ENCODE measurements around the gene UBE2V1. TPM values are rescaled to one million over a fixed set of nuclear protein-coding genes. Genes with fewer than 3 reads are reported as not detected.

Gene UBE2V1
- total RNA-seq, 1 donor from 2014 or later = 60.0 TPM

DNA sequence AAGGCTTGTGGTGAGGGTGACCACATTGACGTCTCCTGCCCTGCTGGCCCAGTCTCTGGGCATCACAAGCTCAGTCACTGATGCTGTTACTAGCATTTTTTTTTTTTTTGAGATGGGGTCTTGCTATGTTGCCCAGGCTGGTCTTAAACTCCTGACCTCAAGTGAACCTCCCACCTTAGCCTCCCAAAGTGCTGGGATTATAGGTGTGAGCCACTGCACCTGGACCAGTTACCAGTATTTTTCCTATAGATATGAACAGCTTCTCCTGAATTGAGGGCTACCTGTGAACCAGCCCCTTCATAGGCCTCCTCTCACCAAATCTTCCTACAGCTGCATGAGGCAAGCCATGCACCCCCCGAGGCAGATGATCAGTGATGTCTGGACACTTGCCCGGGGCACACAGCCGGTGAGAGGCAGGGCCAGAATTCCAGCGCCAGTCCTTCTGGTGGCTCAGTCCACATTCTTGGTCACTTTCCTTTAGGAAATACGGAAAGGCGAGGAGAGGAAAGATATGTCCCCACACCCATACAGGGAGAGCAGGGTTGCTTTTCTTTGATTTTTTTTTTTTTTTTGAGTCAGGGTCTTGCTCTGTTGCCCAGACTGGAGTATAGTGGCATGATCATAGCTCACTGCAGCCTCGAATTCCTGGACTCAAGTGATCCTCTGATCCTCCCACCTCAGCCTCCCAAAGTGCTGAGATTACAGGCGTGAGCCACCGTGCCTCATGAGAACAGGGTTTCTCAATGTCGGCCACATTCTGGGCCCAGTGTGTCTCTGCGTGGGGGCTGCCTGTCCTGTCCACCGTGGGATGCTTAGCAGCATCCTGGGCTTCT is 50.7 kb downstream of the UBE2V1 start:
- DNase-seq = no peak

DNA sequence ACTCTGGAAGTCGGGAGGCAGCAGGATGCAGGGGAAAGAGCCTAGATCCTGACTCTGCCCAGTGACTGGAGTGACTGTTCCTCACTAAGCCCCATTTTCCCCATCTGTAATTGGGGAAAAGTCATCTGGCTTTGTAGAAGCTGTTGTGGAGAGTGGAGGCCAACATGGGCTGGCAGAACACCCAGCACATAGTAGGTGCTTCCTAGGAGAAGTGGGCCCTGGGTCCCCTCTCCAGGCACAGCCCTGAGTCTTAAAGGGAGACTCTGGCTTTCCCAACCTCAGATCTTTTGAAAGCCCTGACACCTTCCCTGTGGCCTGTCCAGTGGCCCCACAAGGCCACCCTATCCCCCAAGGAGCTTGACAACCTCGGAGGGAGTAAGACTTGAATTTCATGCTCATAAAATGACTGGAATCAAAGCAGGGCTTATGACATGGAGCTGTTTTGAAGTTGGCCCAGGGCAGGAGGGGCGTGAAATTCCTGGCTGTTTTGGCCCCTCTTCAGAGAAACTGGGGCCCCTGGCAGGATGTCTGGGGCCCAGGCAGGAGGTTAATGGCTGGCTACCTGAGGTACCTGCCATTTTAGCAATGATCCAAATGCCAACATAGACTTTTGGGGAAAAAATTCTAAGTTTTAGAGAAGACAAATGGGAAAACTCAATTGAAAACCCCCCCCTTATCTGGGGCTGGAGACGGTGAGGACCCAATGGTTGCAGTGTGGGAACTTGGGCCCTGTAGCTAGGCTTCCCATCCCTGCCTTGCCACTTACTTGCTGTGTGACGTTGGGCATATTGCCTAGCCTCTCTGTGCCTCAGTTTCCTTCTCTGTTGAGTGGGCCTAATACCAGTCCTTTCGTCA is 51.6 kb downstream of the UBE2V1 start:
- no peak for DNase-seq

DNA sequence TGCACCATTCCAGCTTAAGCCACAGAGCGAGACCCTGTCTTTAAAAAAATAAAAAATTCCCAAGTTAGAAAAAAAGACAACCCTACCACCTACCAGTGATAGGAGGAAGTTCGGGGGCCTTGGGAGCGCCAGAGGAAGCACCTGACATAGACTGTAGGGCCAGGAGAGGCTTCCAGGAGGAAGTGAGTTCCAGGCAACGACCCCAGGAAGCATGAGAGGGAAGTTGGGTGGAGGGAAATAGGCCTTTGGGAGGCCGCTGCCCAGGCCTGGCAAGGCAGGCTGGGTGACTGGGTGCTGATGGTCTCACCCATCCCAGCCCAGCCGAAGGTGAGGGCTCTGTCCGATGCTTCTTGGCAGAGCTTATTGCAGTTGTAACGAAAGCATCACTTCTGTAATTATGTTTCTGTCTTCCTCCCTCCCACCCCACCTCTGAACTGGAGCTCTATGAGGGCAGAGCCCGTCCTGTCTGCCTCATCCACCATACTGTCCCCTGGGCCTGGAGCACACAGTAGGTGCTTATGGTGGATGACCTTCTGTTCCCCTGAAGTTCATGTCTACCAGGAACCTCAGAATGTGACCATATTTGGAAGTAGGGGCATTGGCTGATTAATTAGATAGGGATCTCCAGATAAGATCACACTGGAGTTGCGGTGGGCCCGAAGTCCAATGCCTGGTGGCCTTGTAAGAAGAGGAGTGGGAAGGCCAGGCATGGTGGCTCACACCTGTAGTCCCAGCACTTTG is 54.1 kb downstream of the UBE2V1 start:
- DNase-seq = no peak

DNA sequence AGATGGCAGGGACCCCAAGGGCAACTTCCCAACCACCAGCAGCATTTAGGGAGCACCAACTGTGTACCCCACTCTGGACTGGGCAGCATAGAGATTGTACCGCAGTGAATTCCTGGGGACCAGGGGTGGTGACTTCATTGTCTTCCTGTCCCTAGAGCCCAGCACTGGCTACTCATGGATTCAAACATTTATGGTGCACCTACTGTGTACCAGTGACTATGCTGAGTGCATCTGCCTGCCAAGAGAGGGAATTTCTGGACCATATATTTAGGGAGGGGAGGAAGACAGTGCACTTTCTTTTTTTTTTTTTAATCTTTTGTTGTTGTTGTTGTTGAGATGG is 55.3 kb downstream of the UBE2V1 start:
- DNase-seq = no peak

DNA sequence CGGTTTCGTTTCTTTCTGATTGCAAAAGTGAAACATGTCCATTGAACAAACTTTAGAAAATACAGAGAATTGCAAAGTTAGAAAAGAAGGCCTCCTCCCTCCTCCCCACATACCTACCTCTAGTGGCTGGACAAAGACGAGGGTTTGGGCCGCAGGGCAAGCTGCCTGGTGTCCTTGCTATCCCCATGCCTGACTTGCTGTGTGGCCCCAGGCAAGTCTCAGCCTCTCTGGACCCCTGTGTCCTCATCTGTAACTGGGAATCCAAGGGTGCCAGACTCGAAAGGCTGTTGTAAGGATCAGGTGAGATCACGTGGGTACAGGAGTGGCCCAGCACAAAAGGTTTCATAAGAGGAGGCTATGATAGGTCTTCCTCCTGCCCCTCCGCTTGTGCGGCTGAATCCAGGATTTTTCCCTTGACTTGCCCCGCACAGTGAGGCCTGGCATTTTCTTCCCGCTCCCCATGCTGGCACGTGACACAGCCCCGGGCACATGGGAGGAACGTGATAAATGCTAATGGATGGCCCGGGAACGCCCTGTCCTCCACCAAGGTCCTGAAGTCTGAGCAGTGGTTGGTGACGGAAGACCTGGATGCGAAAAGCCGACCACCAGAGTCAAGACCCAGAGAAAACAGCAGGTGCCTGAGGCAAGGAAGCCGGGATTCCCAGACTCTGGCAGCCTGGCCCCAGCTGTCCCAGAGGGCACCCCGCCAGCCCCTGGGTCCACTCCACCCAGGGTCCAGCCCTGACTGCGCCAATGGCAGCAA is 55.8 kb downstream of the UBE2V1 start:
- no peak for DNase-seq

DNA sequence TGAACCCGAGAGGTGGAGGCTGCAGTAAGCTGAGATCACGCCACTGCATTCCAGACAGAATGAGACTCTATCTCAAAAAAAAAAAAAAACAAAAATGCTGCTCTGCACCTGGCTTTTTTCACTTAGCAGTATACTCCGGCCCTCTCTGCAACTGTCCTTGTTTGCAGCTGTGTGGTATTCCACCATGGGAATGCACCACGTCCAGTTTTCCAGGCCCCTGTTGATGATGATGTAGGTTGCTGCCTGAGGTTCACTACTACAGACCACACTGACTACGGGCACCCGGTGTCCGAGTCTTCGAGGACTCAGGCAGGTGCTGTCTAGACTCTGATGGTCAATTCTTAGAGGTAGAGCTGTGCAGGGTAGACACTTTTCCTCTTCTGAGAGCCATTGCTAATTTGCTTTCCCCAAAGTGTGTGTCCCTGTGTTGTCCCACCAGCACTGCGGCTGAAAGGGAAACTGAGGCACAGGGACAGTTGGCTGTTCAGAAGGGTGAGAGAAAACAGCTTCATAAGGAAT is 56.5 kb downstream of the UBE2V1 start:
- DNase-seq = no peak

DNA sequence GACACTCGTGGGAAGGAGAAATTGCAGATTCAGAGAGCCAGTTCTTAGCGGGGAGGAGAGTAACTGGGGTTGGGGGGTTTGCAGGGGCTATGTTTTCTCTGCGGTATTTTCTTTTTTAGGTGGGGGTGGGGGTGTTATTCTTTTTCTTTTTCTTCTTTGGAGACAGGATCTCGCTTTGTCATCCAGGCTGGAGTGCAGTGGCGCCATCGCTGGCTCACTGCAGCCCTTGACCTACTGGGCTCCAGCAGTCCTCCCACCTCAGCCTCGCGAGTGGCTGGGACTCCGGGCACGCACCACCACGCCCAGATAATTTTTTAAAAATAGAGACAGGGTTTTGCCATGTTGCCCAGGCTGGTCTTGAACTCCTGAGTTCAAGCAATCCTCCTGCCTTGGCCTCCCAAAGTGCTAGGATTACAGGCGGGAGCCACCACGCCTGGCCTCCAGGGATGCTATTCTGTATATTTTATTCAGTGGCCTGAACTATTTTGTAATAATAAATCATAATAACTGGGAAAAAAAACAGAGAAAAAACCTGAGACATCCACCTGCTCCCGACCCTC is 57.3 kb downstream of the UBE2V1 start:
- DNase-seq = no peak

DNA sequence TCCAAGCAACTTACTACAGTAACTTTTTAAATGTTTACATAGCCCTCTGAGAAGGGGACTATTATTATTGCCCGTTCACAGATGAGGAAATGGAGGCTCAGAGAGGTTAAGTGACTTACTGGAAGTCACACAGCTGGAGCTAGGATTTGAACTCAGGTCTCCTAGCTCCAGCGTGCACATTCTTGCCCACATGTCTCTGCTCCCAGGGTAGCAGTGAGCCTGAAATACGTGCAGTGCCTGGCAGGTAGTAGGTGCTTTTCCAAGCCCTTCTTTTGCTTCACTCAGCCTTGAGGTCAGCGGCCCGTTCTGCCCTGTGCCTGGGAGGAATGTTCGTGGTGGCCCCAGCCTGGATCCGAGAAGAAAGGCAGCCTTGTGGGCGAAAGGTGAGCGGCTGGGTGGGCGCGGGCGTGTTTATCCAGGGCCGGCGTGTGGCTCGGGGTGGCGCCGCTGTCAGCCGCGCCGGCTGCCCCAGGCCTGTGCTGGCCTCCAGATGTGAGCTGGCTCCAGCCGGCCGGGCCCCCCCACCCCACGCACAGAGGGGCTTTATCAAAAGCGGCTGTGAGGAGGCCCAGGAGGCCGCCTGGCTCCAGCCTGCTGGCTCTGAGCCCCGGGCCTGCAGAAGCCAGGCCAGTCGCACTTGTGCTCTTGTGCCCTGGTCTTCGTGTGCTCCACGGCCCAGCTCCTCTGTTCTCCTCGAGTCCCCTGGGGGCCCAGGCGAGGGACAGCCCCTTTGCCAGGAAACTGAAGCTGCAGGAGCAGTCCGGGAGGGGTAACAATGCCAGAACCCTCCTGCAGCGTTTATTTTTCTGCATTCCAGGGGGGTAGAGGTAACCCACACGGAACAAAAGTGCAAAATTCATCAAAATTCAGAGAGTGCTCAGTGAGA is 58.1 kb downstream of the UBE2V1 start:
- DNase-seq = peak; percentile 32

DNA sequence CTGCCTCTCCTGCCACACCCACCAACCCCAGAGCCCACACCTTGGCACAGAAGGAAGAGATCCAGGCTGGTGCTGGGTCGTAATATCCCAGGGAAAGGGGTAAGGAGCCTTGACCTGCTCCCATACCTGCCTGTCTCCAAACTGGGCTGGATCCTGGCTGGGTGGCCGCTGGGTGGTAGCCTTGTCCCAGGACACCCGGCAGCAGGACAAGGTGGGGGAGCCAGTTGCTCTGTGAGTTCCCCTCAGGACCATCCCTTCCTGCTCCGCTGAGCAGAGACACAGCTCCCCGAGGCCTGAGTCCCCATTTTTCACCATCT is 58.8 kb downstream of the UBE2V1 start:
- DNase-seq = no peak

DNA sequence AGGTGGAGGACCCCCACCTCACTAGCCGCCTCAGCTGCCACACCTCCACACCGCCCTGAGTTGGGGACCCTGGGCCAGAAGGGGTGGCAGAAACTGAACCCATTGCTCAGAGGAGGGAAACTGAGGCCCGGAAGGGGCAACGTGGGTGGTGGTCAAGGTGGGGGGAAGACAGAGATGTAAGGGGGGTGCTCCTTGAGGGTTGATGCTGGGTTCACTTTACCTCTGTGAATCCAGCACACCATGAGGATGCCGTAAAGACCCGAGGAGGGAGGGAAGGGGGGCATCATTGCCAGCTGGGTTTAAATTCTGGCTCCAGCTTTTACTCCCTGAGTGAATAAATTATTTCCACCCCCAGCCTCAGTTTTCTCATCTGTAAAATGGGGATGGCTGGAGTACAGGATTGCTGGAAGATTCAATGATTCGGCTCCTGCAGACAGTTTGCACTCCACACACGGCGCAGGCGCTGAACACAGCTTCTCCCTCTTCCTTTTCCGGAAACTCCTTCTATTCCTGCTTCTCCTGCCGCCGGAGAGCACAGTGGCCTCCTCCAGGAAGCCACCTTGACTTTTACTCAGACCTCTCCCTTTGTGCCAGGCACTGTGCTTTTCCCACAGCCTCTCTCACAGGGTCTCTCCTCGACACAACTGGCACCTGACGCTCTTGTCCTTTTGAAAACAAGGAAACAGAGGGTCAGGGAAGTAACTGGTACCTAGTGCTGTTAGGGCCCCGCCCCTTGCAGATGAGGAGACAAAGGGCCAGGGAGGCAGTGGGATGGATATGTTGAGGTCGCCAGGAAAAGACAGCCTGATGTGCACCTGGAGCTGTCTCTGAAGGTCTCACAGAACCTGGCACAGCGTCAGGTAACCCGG is 59.4 kb downstream of the UBE2V1 start:
- DNase-seq = no peak

DNA sequence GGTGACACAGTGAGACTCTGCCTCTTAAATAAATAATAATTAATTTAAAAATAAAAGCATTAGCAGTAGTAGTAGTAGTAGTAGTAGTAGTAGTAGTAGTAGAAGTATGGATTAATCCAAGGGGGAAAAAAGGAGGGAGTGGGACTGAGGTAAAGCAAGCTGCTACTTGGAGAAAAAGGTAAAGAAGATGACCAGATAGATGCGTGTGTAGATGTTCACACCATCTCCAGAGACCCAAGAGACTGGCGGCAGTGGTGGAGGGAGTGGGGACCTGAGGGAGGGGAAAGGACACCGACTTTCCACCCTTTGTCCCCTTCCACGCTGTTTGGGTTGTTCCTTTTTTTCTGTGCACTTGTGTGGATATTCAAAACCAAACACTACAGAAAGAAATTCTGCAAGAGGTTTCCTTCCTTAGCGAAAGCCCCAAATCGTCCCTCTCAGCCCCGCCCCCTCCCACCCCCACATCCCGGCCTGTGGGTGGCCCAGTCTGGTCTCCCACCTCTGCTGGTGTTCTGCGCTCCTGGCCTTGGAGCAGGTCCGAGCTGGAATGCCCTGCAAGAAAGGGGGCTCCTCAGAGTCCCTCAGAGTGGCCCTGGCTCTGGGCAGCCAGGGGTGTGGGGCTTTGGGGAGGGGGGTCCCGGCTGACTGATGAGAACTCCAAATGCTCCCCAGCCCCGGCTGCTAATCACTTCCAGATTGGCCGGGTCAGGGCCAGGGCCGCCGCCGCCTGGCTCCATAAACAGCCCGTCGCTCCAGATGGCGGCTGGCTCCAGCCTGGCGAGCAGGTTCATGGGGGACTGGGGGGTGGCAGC is 60.2 kb downstream of the UBE2V1 start:
- peak; percentile 56 for DNase-seq

DNA sequence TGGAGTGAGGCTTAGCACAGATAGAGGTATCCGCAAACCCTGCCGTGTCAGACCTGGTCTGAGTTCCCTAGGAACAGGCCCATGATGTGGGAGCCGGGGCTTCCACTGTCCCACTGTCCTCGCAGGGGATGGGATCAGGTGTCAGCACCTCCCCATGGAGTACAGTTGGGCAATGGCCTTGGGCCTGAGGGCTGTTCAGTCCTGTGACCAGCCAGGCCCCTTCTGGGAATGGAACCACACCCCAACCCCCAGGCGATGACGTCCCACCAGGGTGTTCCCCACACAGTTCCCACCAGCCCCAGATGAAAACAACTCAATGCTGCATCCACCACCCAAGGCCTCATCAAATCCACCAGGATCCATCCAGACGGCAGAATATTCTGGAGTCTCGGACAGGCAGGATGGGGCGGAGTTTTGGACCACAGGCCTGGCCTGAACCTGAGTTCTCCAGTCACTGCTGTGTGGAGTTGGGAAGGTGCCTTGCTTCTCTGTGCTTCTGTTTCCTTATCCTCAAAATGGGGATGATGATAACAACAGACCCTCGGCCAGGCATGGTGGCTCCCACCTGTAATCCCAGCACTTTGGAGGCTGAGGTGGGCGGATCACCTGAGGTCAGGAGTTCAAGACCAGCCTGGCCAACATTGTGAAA is 62.2 kb downstream of the UBE2V1 start:
- DNase-seq = no peak

DNA sequence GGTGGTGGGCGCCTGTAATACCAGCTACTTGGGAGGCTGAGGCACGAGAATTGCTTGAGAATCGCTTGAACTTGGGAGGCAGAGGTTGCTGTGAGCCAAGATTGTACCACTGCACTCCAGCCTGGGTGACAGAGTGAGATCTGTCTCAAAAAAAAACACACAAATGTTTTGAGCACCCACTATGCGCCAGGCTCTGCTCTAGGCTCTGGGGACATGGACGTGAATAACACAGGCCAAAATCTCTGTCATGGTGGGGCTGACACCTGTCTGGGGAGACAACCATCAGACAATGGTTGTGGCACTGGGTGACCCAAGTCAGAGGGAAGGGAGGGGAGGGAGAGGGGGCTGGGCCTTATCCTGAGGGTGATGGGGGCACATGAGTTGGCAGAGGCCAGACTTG is 62.7 kb downstream of the UBE2V1 start:
- DNase-seq = no peak

DNA sequence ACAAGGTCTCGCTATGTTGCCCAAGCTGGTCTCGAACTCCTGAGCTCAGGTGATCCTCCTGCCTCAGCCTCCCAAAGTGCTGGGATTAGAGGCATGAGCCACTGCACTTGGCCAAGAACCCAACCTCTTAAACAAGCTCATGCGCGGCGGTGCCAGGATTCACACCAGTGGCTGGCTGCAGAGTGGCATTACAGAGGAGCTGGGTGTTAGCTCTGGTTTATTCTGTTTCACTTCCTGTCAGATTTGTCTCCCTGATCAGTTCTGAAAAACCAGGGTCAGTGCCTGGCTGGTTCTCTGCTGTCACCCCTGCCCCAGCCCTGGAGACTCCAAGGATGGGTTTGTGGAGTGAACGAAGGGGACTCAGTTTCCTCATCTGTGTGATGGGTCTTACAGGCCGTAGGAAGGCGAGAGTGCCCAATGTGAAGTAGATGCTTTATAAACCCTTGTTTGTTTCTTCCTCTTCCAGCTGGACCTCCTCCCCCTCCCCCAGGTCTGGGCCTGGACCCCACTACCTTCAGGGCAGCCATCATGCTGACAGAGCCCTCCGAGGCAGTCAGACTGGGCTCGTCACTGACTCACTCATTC is 63.4 kb downstream of the UBE2V1 start:
- DNase-seq = no peak

DNA sequence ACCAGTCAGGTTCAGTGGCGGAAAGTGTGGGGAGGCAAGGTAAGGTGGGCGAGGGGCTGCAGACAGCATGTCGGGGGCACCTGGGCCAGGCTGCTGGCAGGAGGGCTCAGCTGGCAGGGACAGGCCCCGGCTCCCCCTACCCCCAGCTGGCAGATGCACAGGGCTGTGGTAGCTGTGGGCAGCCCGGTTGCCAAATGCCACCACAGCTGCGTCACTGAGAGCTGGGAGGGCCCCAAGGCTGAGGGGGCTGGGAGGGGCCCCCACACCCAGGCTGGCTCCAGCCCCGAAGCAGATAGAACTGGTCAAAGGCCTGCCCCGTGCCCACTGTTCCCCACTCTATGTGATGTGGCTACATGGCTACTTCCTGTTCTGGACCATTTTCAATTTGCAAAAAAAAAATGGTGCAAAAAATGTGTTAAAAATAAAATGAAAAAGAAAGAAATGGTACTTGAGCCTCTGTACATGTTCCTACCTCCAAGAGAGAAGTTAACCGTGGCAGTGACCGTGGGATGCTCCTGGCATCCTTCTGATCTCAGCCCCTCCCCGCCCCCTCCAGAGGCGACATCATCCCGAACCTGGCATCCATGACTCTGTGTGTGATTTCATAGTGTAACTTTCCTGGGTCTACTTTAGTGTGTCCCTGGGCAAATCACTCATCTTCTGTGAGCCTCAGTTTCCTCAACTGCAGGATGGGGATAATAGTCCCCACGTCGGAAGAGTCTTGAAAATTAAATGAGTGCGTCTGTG is 64.4 kb downstream of the UBE2V1 start:
- no peak for DNase-seq

DNA sequence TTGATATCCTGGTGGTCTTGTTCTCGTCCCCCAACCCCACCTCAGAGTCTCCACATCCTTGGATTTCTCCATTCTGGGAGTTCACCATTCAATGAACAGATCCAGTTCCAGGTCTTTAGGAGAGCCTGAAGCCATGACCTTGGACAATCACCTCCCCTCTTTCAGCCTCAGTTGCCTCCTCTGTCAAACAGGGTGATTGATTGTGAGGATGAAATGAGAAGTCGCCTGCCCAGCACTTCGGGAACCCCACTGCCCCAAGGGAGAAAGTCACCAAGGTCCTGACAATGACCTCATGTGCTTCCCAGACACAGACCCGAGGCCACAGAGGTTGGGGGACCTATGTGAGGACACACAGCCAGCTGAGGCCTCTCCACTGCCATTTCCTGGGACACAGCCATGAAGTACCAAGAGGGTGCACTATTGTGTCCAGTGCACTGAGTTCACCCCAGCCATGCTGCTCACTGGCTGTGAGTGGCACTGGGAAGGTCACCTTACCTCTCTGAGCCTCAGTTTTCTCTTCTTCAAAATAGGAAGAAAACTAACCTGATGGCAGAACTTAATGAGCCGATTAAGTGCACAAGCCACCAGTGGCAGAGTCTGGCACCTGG is 68.5 kb downstream of the UBE2V1 start:
- no peak for DNase-seq

Measured in skin of body (tissue), 2 donors.